A549 treated with CpdA at 1 μM for 4 hours (cell line): ENCODE results near the gene PDE8A. TPM values are rescaled to one million over a fixed set of nuclear protein-coding genes. Genes with fewer than 3 reads are reported as not detected.

Experiments used
- total RNA-seq: library from RNA; stranded (reverse); fragments of 200-300 nt; extraction: Qiagen RNA extraction; gene quantifications from 5 replicates; pipeline ENCODE4 v1.2.3, GENCODE V29; 2022; ENCODE audit warnings: low read depth

PDE8A gene
- total RNA-seq, result 31.0 to 35.9 TPM (median 33.6 TPM) in 5 replicates

DNA sequence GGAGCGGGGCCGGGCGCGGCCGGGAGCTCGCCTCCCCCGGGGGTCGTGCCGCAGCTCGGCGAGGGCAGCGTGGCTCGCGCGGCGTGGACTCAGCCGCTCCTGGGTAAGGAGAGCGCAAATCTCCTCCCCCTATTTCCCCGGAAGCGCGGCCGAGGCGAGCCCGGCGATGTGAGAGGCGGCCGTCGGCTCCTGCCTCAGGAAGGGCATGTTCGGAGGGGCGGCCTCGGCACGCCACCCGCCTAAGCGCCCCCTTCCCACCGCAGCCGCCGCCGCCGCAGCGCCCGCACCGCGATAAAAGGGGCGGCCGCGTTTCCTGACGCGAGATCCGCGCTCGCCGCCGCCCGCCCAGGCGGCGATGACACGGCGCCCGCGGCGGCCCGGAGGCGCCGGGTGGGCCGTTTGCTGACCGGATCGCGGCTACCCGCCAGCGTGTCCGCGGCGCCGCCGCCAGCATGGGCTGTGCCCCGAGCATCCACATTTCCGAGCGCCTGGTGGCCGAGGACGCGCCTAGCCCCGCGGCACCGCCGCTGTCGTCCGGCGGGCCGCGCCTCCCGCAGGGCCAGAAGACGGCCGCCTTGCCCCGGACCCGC, at the start of gene PDE8A:
Gene PDE8A, plus strand, starts transcription at position 146 of the 590 bp plus-strand sequence. Its CDS starts 307 bp downstream, at position 453.

Other genes with a start within 250 kb of the PDE8A start
- 16.8 to 22.3 TPM (median 21.8 TPM) in 5 replicates for gene ZNF592, start 233.3 kb upstream of the PDE8A start, total RNA-seq
- 0.03 to 0.21 TPM (median 0.10 TPM) in 5 replicates for gene ALPK3, start 164.5 kb upstream of the PDE8A start, total RNA-seq
- 0.02 to 0.06 TPM (median 0.05 TPM) in 3 of 5 replicates, not detected in the others for gene SLC28A1, start 97.2 kb upstream of the PDE8A start, total RNA-seq